T-helper 1 cell treated with Interleukin-12 subunit alpha and Interleukin-12 subunit beta and Interleukin-4 antibody, amounts not matched to agents 30 ng/mL and 1 ng/mL, for 36 hours (primary cell): Measurements from ENCODE around the gene IL1RAP. TPM values are rescaled to one million over a fixed set of nuclear protein-coding genes. Genes with fewer than 3 reads are reported as not detected.

ENCODE experiments used
- intact Hi-C: fragments of 100-400 bp; cut with micrococcal nuclease; formaldehyde crosslinking; loops from one replicate; pipeline ENCODE4 v1.15.1; 2024
- total RNA-seq: library from RNA; stranded (reverse); gene quantifications from 2 replicates; pipeline ENCODE4 v1.2.3, GENCODE V29; 2022

The IL1RAP gene
- total RNA-seq, 1 donor from 2014 or later, result 17.6 TPM

DNA sequence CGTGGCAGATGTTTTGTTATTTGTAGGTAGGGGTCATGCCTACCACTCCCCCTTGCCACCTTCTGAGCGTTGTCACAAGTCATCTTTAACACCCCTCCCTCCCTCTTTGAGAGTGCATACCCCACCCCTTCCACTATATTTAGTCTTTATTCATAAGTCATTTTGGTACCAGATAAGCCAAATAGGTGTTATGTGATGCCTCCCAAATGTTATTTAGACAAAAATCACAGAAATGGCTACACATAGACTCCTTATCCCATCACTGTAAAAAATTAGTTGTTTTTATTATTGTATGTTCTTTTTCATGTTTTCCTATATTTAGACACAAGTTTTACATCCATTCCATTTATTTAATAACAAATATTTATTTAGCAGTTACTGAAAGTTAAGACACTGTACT is 93.1 kb downstream of the IL1RAP start:
- intact Hi-C loops, result no loop called here

DNA sequence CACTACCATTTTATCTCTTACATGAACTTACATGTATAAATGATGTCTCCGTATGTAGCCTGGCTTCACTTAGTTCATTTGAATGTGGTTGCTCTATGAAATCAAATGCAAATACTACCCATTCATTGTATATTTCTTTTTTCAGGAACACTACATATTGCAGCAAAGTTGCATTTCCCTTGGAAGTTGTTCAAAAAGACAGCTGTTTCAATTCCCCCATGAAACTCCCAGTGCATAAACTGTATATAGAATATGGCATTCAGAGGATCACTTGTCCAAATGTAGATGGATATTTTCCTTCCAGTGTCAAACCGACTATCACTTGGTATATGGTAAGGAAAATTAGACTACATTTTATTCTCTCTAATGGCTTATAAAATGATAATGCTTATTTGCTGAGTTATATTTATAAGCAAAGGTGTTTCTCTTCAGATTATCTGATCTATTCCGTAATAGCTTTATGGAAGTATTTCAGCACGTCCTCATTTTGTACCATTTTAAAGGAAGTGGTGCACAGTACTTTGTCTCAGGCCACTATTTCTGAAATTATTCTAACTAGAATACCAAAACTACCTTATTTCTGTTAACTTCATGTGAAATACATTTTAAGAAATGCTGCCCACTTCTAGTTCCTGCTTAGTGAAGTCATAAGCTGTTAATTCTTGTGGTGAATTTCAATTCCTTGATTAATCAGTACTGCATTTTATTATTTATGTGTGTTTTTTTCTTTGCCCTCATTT is 95.1 kb downstream of the IL1RAP start:
- intact Hi-C loops, result no loop called here

DNA sequence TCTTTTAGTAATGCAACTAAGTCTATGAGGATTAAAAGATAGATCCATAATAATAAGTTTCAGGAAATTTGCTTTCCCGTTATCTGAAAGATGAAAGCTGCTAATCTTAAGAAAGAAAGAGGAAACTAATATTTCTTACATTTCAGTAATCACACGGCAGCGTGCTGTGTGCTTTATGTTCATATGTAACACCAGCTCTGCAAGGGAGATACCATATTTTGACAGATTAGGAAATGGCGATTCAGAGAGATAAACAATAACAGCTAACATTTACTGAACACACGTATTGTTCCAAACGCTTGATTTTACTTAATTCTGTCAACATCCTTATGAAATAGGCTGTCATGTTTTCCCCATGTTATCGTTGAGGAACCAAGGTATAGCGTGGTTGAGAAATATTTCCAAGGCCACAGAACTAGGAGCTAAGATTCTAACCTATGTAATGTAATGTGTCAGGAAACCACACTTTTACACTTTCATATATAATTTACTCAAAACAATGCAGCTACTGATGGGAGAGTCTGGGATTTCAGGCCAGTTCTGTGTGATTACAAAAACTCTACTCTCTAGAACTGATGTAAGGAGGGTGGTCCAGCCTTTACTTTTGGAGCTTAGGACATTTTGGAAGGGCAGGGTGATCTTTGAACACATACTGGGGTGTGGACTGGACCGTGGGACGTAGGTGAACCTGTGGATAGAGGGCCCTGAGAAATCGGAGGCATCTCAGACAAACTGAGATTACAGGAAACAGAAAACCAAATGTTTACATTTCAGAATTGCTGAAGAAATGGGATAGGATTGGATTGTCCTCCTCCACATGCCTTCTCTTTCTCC is 100.6 kb downstream of the IL1RAP start:
- intact Hi-C loops, result loop anchor here (5.0 kb wide), 1 partner anchor 1292 kb away; no protein-coding TSS in a partner anchor

DNA sequence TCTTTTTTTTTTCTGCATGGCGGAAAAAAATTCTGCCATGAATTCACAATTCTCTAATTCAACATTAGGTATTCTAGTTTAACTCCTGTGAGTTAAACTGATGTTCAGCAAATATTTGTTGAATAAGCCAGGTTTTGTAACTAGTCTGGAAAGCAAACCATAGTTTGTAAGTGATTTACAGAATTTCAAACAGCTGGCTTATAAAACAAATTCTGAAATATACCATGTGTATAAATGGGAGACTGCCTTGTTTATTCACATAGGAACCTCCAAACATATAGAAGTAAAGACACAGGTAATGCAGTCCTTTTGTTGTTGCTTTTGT is 101.1 kb downstream of the IL1RAP start:
- intact Hi-C loops, result loop anchor here (5.0 kb wide), 1 partner anchor 1293 kb away; no protein-coding TSS in a partner anchor

DNA sequence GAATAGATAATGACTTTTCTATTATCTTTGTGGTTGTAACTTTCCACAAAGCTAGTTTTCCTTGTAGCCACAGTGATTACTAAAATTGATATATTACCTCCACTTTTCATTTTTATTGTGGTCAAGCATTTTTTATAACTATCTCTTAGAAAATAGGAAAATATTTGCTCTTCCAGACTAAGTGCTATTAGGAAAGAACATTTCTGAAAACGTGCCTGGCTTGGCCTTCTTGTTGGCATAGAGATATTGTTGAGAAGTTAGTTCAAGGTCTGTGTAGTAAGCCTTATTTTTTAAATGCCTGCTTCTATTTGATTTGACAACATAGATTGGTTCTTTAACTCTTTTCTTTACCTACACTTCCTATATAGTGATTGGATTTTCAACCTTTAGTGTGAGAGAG is 101.7 kb downstream of the IL1RAP start:
- intact Hi-C loops, result loop anchor here (2.0 to 5.0 kb wide), 2 partner anchors 713 to 1293 kb away; partner anchors contain the start of gene CCDC50

DNA sequence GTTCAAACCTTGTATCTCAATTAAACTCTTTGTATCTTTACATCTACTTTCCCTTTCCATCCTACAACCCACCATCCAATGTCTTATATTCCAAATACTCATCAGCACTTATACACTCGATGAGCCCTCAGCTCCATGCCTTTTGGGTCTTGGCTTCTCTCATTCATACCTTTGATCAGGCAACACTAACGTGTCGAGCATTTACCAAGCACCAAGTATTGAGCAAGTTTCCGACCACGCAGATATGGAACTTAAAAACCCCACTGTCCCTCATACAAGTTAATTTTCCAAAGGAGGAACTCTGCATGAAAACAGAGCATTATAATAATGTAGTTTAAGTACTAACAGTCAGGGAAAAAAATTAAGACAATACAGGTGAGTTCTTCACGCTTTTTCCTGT is 102.8 kb downstream of the IL1RAP start:
- intact Hi-C loops, result loop anchor here (1.0 to 5.0 kb wide), 3 partner anchors 102 to 1294 kb away; partner anchors contain the start of genes CCDC50 and IL1RAP

DNA sequence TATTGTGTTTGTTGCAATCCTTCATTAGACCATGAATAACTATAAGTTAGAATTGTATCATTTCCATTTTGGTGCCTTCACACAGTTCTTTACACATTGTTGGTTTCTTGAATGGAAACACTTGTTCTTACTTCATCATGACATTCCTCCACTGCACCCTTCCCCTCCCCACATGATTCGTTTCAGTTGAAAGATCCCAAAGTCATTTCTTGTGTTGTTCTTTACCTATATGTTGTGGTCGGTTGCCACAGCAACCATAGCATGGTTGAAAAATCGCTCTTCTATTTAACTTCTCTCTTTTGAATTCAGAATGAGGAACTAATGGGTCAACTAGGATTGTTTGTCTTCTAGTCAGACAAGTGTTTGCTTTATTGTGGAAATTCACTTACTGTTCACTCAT is 103.3 kb downstream of the IL1RAP start:
- intact Hi-C loops, result loop anchor here (1.0 to 5.0 kb wide), 3 partner anchors 103 to 1295 kb away; partner anchors contain the start of genes CCDC50 and IL1RAP

DNA sequence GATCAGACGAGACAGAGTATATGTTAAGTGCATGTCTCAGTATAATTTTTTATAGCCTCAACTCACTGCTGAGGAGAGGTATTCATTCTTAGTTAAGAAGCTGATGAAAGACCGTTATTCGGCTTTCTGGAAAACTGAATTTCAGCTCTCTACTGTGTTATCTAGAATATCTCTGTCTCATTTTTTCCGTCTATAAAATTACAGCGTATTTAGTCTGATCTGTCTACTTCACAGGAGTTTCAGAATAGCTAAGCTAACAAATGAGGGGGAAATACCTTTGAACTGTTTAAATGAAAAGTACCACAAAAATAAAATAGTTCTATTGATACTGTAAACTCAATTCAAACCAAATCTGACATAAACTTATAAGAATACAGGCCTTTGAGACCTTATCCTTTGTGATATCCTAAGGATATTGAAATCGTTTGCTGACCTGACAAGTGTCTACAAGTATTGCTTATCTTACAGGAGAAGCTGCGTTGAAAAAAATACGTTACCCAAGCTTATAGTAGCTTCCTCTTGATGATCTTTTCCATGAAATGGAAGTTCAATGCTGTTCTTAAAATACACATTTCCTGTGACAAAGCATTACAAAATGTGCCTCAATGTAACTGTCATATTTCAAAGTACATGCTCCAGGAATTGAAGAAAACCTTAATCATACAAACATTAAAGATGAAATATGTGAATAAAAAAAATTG is 104.6 kb downstream of the IL1RAP start:
- intact Hi-C loops, result loop anchor here (1.0 to 5.0 kb wide), 5 partner anchors 13 to 1296 kb away; no protein-coding TSS in a partner anchor

DNA sequence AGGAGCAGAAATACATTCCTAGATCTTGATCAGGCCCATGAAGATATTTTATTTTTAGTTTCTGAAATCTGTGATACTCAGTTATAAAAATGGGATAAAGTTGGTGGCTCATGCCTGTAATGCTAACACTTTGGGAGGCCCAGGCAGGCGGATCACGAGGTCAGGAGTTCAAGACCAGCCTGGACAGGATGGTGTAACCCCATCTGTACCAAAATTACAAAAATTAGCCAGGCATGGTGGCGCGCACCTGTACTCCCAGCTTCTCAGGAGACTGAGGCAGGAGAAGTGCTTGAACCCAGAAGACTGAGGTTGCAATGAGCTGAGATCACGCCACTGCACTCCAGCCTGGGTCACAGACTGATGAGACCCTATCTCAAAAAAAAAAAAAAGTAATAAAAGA is 105.5 kb downstream of the IL1RAP start:
- intact Hi-C loops, result loop anchor here (2.0 to 5.0 kb wide), 2 partner anchors 77 to 1297 kb away; no protein-coding TSS in a partner anchor

DNA sequence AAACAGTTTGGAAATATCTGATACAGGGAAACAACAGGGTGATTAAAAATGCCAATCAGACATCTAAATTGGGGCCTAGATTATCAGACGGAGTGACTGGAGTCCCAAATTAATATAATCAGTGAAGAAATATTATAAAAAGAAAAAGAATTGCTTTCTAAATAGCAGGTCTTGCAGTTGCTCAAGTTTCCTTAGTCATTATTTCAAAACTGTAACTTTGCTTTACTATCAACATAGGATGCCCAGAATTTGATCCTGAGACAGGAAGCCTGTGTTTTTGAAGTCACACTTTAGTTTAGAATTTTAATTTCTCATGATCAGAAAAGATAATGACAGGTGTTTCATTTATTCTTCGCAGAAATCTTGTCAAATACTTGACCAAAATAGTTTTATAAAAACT is 105.9 kb downstream of the IL1RAP start:
- intact Hi-C loops, result loop anchor here (2.0 to 5.0 kb wide), 2 partner anchors 77 to 1297 kb away; no protein-coding TSS in a partner anchor

DNA sequence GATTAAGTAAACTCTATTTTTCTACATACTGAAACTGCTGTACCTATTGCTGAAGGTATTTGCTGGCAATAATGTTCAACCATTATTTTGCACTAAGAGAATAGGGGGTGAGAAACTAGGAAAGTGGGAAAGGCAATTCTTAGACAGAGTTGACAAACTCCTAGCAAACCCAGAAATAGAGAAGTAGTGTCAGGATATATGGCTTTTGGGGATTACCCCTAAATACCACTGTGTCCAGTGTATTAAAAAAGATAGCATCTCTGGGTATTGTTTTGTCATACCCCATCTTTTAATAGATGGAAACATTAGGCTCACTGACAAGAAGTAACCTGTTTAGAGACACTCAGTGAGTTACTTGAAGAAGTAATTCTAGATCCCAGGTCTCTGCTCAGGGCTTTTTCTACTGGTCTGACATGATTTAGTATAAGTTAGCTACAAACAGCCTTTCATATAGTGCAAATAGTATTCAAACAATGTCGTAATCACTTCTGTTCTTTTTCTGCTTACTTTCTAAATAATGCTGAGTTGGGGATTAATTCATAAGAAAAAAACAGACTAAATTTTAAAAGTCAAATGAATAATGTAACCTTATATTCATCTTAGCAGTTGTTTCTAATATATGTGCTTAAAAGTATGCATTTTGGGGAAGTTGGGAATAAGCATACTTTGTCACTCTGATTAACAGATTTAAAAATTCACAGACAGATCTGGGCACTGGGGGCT is 107.2 kb downstream of the IL1RAP start:
- intact Hi-C loops, result no loop called here

DNA sequence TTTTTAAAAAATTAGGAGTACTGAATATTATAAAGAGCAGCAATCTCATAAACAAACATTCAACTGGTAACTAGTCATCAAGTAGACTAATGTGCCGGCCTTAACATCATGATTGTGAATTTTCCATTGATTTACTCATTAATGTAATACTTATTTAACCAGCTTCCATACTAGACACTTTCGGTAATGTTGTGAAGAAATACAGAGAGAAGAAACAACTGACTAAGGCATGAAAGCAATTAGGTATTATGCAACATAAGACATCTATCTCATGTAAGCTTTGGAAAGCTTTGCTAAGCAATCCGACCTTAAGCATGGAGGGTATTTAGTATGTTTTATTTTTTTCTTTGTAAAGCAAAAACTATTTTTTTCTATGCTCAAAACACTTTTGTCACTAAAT is 108.0 kb downstream of the IL1RAP start:
- intact Hi-C loops, result no loop called here

DNA sequence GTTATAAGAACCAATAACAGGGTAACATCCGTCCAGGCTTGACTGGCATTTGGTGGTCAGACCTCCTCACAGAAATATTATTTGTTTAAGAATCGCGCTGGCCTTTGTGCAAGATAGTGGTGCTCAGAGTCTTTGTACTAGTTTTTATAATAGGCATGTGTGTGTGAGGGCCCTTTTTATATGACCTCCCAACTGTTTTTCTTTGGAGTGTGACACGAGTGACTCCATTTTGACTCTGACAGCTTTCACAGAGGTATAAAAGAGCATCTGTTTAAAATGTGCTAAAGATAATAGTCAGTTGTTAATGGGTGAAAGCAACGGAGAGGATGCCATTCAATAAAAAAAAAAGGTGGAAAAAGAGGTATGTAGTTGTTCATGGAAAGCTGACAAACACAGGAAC is 110.4 kb downstream of the IL1RAP start:
- intact Hi-C loops, result no loop called here

DNA sequence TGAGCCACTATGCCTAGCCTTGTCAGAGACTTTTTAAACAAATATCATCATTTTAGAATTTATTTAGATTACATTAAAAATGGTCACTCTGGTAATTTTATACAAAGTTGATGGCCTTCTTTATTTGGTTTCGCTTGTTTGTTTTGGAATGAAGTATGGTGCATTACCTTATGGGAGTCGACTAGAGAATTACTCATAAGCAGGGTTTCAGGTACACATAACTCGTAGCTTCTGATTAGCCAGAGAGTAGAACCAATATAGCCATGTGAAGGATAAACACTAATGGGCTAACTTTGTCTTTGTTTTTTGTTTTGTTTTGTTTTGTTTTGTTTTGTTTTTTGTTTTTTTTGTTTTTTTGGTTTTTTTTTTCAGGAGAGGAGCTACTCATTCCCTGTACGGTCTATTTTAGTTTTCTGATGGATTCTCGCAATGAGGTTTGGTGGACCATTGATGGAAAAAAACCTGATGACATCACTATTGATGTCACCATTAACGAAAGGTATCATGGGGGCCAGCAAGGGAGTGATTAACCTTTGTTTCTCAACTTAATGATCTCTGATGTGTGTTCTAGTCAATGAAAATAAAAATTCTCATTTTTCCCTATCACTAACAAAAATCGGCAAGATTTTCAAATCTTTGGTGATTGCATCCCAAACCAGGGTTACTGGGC is 113.2 kb downstream of the IL1RAP start:
- intact Hi-C loops, result no loop called here

DNA sequence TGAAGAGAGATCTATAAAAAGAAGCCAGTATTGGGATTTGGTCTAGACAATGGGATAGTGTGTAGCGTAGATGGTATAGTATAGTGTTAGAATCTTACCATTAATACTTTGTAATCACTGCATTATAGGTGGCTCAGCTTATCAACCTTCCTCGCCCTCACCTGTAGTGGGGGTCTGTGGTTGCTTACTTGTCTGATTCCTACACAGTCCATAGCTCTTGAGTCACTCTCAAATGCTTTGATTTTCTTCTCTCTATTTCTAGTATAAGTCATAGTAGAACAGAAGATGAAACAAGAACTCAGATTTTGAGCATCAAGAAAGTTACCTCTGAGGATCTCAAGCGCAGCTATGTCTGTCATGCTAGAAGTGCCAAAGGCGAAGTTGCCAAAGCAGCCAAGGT is 115.2 kb downstream of the IL1RAP start:
- intact Hi-C loops, result no loop called here

DNA sequence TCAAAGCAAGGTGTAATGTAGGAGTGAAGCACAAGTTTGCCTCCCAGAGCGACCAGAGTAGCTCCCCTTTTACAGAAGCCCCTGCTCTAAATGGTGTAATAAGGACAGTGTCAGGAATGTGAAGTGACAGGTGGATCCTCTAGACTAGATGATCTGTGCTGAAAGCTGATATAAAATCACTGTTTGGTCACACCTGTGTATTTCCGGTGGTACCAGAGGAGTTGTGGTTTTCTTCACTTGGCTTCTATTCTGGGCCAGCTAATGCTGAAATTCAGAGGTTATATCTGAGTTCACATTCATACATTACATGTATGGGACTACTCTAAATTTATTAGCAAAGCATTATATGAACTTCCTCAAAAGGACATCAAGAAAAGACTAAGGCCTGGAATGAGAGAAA is 117.4 kb downstream of the IL1RAP start:
- intact Hi-C loops, result no loop called here

DNA sequence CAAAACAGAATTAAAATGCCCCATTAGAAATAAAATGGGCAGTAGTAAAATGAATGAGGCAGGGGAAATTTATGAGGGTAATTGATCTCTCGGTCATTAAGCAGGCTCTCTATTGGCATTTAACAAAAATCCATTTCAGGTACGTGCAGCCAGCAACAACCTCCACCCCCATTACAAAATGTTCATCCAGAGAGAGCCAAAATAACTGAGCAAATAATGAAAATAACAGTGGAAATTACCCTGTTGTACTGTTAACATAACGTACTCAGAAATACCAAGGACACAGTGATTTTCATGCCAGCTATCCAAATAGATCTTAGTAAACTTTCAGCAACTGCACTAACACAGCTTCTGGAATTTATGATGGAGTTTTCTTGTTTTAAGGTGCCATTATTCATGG is 127.7 kb downstream of the IL1RAP start:
- intact Hi-C loops, result no loop called here

DNA sequence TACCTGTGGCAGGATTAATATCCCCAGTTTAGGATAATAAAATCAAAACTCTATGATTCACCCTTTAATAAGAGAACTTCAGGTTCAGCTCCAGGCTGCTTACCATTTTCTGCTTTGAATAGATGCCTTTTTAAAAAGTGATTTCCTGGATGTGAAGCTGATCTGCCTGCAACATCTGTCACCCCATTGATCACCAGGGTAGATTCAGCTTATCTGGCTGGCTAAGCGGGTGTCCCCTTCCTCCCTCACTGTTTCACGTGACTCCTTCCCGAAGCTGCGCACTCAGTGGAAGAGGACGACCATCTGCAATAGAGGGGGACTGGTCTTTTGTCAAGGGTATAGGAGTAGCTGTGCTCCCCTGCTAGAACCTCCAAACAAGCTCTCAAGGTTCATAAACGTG is 128.1 kb downstream of the IL1RAP start:
- intact Hi-C loops, result no loop called here

DNA sequence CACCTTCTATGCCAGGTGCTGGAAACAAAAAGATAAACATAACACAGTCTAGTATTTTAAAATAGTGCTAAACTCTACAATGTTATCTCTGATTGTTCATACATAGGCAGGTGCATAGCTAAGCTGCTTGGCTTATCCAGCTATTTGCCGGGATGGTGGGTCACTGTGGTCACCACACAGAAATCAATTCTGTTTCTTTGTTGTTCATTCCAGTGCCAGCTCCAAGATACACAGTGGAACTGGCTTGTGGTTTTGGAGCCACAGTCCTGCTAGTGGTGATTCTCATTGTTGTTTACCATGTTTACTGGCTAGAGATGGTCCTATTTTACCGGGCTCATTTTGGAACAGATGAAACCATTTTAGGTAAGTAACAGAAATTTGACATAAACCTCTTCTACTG is 130.2 kb downstream of the IL1RAP start:
- intact Hi-C loops, result no loop called here

DNA sequence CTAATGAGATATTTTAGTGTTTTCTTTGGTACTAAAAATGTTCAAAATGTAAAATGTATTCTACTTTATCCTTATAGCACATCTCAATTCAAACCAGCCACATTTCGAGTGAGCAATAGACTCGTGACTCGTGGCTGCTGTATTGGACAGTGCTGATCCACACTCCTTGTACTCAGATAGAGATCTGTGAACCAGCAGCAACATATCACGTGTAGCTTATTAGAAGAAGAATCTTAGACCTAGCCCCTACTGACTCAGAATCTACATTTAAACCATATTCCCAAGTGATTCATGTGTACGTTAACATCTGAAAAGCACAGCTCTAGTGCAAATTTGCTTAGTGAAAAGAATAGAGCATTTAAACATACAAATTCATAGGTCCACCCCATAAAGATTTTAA is 130.9 kb downstream of the IL1RAP start:
- intact Hi-C loops, result no loop called here
